Stimulated activated naive CD4-positive, alpha-beta T cell treated with Interleukin-2 at 50 U/mL for 16 hours (primary cell): ENCODE measurements around the gene FBXW12.
"Not testable (repeated sequence)": the region's sequence is repeated elsewhere in the genome, so short reads cannot be mapped to it uniquely, and the experiment has no call there.

Experiments used
- DNase-seq: peaks from one replicate; lab custom pipeline; 2025; lab: John Stamatoyannopoulos, UW

Gene FBXW12, protein sequence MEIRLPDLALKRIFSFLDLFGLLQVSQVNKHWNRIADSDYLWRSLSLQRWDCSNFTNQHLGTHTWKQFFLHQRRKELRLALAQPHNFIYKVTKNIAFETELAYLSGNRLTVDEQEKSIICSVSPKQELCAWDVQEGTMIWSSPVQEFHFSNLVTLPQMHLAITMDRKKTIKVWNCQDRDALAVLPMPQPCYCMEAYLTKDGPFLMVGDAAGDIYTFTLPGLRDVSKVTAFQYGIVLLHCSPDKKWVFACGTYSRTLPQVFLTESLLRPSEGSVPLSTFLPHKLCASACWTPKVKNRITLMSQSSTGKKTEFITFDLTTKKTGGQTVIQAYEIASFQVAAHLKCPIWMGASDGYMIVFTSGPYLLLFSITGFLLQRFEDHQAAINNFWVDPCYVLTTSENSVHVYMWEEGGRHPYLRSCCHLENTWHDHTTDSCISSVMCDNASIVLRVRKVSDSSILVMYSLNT

DNA sequence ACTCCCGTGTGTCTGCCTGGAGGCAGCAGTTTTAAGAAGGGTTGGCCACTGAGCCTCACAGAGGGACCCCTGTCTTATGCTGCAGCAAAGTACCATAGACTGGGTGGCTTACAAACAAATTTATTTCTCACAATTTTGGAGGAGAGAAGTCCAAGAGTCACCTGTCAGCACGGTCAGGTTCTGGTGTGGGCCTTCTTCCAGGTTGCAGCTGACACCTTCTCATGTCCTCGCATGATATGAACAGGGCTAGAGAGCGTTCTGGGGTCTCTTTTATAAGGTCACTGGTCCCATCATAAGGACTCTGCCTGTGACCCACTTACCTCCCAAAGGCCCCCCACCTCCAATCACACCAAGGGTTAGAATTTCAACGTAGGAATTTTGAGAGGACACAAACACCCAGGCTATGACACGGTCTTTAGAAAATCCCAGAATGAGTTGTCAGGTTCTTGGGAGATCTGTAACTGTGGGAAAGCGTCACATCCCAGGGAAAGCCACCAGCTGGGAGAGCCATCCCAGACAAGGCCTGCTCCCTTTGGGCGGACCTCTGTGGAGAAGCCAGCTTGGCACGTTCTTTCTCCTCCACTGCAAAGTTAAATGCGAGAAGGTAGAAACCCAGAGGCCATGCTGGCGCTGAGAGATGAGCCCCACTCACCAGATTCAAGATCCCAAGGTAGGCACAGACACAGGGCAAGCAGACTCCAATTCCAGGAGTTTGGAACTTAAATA is at the start of gene FBXW12:
Gene FBXW12, plus strand, starts transcription at position 569 of the 726 bp plus-strand sequence. CDS start 549 bp downstream, outside the sequence.
- DNase-seq: no peak

DNA sequence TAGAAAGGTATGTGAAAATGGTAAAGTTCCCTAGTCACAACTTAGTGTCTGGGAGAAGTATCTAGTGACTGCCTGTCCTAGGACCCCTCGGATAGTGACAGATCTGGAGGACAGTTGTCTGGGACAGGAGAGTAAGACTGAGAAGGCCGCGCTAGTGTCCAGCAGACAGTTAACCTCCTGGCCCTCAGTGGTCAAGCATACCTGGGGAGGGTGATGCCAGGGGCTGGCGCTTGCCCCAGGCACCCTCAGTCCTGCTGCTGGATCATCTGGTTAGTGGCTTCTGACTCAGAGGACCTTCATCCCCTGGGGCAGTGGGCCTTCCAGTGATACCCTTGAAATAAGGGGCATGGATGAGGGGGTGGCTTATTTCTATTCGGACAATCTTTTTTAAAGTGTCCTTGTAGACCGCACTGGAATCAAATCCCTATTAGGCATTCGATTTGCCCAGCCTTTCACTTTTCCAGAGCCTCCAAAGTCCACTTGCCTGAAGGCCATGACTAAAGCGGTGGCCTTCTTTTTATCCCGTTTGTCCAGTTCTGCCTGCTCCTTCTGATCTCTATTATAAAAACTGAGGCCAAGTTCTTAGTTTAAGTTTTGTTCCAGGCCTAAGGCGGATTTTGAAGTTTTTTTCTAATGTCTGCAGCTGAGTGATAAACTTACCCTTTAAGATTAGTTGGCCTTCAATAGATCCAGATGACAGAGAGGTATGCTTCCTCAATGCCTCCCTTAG is 40.1 kb upstream of the FBXW12 start:
- DNase-seq: not testable (repeated sequence)

DNA sequence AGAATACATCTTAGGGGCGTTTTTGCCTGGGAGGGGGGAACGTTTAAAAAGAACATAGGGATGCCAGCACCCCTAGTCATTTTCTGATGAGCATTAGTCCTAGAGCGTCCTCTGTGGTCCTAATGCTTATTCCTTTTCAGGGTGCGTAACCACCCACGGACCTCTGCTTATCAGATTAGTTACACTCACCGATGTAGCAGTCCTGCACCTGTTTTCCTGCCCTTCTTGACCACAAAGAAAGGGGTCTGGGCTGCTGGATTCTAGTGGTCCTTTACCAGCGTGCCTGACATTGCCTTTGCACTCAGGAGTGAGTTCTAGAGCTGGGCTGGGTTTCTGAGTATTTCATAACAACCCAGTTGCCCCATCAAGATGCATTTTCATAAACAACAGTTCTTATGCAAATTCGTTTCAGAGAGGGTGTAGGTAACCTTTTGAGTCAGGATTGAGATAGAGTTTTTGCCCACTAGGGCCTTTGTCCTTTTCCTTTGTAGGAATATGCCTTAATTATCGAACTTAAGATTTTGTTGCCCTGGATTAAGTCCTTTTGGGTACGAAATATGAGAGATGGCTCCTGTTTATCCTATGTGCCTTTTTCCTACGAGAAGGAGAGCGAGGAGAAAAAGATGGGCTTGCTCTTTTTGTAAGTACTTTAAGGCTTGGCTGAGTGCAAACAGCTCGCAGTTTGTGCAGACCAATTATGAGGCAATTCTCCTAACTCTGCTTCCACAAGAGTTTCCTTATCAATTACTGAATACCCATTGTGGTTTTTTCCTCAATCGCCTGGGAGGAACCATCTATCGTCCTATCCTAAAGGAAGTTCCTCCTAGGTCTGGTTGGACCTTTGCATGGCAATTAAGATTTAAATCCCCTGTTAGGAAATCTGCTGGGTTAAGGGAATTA is 38.4 kb upstream of the FBXW12 start, which contains the start of gene SPINK8:
Gene SPINK8, minus strand, starts transcription at position 316 of the 900 bp plus-strand sequence. CDS start 5,320 bp downstream, outside the sequence.
- not testable (repeated sequence) for DNase-seq

DNA sequence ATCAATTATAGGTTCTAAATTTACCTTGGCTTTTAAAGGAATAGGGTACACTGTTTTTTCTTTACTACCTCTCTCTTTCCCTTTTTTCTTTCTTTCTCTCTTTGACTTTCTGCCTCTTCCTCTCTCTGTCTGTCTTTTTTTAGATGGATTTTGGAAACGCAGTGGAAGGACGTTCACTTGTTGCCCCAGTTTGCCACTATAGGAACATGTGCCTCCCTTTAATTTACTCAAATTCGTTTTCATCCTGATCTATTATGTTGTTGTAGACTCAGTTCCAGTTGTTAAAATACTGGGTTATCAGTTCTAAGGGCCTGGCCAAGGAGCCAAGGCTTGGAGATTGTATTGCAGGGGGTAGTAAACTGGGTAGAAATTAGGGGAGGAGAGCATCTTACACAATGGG is 37.4 kb upstream of the FBXW12 start:
- DNase-seq: no peak

DNA sequence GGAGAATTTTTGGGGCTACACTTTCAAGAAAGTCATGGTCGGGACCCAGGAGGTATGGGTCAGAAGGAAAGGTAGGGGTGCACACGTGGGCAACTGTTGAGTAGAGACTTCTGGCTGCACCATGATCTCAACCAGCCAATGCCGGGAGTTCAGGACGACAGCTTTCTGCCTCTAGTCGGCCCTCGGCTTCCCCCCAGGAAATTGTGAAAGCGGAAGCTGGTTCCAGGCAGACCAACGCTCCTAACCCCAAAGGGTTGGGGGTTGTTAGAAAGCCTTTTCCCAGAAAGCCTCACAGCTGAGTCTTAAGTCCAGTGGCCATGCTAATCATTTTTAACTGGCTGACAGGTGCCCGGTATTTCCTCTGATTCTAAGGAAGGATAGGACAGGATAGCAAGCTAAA is 36.7 kb upstream of the FBXW12 start:
- DNase-seq: not testable (repeated sequence)

DNA sequence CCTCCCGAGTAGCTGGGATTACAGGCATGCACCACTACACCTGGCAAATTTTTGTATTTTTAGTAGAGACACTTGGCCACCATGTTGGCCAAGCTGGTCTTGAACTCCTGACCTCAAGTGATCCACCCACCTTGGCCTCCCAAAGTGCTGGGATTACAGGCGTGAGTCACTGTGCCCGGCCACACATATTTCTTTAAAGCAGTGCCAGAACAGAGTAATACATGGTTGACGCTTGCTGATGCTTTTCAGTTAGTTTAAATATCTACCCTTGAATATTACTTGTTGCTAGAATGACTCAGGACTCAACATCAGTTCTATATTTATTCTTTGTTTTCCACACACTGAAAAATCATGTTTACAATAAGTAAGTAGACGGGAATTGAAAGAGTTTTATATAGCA is 34.5 kb upstream of the FBXW12 start:
- DNase-seq: not testable (repeated sequence)

DNA sequence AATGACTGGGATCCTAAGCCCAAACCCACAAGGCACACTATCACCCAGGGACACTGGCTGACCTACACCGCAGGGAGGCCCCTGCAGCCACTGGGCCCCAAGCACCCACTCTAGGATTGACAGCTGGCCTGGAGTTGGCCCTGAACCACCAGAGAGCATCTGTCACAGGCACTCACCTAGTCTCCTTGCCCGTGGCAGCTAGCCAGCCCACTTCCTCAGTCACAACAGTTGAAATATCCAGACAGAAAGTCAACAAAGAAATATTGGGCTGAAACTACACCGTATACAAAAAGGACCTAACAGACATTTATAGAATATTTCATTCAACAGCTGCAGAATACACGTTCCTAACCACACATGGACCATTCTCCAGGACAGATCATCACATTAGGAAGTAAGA is 33.4 kb upstream of the FBXW12 start:
- DNase-seq: no peak

DNA sequence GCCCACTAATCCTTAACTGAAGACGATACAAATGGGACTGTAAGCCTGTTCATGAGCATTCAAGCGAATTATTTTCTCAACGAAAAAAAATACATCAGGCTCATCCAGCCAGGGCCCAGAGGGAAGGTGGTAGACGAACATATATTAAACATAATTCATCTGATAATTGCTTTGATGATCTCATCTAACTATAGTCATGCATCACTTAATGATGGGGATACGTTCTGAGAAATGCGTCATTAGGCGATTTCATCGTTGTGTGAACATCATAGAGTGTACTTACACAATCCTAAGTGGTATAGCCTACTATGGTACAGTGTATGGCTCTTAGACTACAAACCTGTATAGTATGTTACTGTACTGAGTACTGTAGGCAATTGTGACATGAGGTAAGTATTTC is 28.6 kb upstream of the FBXW12 start:
- no peak for DNase-seq

DNA sequence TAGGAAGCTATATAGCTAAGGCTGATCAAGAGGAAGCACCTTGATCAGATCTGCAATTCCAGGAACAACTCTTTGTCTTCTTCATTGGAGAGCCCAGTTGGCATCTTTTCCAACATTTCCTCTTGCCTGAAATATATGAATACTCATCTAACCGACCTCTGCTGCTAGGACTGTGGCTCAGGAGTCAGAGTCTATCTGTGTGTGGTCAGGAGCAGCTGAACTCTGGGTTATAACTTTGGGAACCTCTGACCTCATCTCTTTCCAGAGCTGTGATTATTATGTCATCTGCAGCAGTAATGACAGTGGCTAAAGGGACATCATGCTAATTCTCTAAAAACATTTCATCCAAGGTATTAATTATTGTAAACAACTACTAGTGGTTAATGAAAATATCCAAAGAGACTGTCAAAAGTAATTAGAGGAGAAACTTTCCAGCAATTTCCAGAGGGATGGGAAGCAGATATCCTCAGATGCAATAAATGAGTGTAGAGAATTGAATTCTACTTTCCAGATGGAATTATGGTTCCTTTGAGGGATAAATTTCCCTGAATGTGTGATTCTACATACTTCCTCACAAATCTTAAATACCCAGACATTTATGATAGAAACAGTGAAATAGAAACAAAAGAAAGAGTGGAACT is 27.0 kb upstream of the FBXW12 start:
- DNase-seq: no peak

DNA sequence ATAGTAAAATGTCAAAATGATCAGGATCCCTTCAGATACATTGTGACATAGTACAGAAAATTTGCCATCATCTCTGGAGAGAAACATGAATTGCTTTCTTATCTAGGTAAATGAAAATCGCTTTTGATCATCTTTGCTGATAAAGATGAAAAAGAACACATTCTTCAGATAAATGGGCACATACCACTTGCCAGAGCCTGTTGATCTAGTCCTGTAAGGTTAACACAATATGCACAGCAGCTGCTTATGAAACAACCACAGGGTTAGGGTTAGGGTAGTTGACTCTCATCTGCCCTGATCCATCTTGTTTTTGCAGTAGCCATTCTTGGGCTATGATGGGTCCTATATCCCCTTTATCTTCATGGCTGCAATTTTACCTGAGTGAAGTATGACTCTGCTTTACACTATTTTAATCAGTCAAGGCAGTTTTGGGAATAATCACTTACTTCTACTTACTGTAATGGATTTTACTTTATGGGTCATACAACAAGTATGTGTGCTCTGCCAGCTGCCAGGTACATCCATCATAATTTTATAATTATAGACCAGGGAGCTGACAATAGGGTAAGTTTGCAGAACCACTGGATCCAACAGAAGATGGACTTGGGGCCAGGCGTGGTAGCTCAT is 26.0 kb upstream of the FBXW12 start:
- DNase-seq: no peak

DNA sequence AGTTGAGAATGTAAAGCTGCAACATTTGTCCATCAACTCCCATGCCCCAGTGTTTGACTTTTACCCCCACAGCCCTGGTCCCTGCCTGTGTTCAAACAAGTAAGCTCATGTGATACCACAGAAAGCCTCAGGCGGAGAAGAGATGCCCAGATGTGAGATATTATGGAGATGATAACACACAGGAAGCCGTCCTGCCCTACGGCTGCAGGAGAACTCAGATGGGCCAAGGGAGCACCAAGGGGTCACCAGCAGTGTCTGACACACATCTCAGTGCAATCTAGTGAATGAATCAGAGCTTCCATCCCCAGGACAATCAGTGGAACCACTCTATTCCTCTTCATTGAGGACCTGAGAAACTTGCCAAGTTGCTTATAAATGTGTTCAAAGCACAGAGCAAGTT is 24.5 kb upstream of the FBXW12 start:
- no peak for DNase-seq

DNA sequence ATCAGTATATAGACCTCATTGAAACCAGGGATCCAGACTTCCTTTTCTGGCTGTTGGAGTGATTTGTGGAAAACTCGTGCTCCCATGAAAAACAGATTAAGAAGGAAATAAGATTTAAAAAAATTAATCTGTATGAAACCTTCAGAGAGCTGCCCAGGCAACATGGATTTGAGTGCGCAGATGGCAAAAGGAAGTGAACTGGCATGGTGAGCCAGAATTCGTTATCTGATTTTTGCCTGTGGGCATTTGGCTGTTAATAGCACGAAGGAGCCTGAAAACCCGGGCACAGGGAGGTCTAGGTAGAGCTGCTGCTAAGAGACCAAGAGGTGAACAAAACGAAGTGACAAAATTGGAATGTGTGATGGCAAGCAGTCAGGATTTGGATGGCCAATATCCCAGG is 19.5 kb upstream of the FBXW12 start:
- no peak for DNase-seq

DNA sequence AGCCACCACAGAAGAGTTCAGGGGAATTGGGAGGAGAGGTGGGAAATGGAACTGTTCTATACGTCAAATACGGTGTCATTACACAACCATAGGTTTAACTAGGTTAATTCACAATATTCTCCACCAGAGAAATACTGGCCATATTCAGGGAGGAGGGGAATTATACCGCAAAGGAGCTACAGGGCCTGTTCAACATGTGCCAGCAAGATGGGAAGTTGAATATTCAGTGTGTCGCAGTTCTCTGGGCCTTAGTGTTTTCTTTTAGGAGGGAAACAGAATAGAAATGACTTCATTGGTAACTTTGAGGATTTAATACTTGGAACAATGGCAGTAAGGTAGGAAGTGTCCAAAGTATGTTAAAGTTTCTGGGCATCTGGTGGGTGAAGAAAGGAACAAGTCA is 18.0 kb upstream of the FBXW12 start:
- DNase-seq: no peak

DNA sequence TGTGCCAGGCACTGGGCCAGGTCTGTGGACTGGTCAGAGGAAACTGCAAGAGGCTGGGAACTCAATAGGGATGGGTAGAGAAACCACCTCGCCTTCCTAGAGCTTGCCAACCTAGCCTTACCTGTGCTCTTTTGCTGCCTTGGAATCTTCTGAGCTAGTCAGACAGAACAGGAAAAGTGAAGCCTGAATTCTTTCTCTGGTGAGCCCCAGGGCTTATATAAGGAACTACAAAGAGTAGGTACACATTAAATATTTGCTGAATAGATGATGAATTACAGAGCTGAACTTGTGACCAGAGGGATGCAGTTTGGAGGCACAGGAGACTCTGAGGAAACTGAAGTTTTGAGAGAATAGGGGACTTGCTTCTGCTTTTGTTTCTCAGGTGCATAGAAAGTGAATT is 15.6 kb upstream of the FBXW12 start:
- no peak for DNase-seq

DNA sequence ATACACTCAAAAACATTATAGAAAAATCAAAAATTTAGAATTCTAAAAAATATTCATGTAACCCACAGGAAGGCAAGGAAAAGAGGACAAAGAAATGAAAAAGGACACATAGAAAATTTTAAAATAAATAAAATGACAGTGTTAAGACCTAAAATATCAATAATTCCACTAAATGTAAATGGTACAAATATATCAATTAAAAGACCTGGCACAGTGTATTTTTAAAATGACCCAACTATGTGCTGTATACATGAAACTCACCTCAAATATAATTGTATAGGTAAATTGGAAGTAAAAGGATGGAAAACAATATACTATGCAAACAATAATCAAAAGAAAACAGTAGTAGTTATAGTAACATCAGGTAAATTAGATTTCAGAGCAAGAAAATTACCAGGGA is 10.1 kb upstream of the FBXW12 start:
- DNase-seq: no peak

DNA sequence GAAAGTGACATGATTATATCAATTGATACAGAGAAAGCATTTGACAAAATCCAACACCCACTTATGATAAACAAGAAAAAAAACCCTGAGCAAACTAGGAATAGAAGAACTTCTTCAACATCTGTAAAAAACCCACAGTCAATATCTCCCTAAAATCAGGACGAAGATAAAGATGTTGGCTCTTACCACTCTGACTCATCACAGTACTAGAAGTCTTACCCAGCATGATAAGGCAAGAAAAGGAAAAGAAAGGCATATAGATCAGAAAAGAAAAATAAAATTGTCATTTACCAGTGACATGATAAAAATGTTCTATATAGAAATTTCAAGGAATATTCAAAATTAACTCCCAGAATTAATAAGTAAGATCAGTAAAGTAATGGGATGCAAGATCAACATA is 7.2 kb upstream of the FBXW12 start:
- no peak for DNase-seq

DNA sequence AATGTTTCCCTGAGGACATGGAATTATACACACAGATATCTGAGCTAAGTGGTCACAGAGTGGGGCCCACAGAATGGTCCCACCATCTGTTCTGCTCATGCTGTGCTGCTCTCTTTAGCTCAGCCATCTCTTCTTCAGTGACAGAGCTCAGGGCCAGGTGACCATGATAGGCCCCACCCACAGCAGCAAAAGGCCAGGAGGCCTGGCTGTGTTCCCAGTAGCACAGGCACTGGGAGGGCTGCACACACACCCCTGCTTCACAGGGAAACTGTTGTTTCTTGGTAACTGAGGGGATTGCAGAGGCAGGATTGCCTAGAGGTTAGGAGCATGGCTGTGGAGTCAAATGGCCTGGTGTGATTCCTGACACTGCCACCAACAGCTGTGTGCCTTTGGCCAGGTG is 4.8 kb upstream of the FBXW12 start:
- no peak for DNase-seq

DNA sequence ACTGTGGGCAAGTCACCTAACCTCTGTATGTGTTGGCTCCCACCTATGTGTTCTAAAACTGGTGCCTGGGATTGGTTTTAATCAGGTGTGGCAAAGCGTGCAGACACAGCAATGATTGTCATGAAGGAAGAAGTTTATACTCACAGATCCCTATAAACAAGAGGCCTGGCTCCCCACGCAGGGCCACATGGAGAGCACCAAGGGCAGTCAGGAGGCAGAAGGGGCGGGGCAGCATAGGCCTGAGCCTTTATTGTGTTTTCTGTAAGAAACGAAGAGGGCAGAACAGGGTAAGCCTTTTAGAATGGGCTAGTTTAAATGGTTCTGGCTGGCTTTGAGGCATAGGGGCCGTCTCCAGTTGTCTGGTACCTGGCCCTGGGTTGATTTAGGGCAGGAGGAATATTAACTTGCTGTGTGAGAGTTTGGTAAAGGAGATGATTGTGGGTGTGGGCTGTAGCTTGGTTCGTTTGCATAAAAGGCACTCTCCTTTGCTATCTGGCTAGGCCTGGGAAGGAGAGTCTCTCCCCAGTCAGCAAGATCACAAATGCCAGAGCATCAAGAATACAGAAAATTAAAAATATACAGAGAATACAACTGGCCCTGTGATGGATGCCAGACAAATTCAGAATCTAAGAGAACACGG is 2.2 kb upstream of the FBXW12 start:
- DNase-seq: no peak

DNA sequence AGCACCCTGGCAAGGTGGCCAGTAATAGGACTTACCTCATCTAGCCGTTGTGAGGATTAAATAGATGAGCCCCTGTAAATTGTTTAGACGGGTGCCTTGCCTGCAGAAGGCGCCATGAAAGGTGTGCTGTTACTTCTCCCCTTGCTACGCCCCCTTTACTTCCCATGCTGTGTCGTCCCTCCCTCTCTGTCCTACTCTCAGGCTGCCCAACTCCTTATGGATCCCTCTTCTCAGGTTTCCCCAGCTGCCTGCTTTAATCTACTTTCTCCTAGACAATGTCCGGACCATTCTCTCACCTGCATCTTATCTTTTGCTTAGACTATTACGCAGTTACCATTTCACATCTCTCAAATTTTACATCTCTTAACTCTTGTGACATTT is 1.7 kb upstream of the FBXW12 start:
- no peak for DNase-seq

DNA sequence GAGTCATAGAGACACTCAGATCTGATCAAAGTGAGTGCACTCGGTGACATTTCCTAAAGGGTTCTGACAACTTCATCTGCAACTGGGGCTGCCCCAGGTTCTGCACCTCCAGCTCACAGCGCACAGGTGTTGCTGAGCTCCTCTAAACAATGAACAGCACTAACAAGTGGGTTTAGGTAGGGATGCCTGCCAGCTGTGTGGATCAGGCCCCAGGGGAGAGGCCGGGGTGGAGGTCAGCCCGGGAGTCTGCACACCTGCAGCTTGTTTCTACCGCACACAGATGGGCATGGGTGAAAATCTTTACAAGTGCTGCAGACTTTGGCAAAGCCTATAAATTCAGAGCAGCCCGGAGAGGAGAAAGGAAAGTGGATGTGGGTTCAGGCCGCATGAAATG is 355 bp downstream of the FBXW12 start:
- no peak for DNase-seq
